Activated T-helper 9 cell treated with anti-CD3 and anti-CD28 coated beads, Interleukin-2, amount 50 U/mL, for 16 hours (primary cell): ENCODE measurements around the gene TOR2A.
"Not testable (repeated sequence)": the region's sequence is repeated elsewhere in the genome, so short reads cannot be mapped to it uniquely, and the experiment has no call there.

ENCODE experiments used
- DNase-seq: peaks from one replicate; pipeline ENCODE4 v3.0.0-alpha.2; 2020; ENCODE audit warnings: low read depth

Gene TOR2A

GRCh38 chr9:127768698-127769097 is 33.6 kb upstream of the TOR2A start:
- no peak for DNase-seq

DNA sequence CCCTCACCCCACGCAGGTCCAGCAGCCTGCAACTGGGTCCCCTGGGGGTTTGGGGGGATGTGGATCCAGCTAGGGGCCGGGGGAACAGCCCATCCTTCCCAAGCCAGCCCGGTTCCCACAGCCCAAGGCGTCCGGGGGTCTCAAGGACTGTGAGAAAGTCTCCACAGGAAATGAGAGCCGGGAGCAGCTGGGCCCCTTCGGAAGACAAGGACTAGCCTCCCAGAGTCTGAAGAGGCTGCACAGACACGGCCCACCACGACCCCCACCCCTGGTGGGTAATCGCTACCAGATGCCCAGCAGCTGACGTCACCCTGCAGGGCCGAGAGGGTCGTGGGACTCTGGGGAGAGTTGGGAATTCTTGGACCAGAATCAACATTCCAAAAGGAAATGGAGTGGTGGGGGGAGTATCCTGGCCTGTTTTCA is 32.8 kb upstream of the TOR2A start:
- no peak for DNase-seq

DNA sequence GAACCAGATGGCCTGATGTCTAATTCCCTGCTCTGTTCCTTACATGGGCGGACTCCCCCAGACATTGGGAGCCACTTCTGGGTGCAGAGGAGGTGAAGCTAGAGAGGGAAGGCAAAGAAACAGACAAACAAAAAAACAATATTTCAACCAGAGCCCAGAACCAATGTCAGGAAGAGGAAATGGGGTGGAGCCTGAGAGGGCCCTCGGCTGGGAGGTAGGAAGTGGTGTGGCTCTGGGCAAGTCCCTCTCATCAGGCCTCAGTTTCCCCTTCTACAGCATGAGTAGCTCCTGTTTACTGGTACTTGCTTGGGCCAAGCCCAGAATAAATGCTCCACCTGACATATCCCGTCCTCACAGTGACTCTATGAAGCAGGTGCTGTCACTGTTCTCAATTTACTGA is 32.3 kb upstream of the TOR2A start:
- no peak for DNase-seq

- no peak for DNase-seq
Observed at GRCh38 chr9:127765418-127765817, 30.3 kb upstream of the TOR2A start.

GRCh38 chr9:127763918-127764384 is 28.9 kb upstream of the TOR2A start:
- DNase-seq = no peak

DNA sequence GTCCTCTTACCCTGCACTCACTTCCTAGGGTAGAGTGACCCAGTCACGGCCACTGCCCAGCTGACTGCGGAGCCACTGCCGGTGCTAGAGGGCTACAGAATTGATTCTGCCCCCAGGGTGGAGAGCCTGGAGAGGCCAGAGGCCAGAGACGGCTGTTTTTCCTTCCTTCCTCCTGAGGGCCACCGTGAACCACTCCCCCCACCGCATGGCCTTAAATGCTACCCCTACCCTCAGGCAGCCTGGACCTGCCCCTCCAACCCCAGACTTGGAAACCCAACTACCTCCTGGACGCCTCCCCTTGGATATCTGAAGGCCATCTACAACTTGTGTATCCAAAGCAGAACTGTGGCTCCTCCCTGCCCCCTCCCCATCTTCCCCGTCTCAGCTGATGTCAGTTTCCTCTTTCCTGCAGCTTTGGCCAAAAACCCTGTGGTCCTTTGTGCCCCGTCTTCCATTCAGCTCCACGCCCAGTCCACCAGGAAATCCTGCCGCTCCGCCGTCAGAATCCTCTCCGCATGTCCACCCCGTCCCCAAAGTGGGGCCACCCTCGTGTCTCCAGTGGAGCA is 27.1 kb upstream of the TOR2A start:
- no peak for DNase-seq

DNA sequence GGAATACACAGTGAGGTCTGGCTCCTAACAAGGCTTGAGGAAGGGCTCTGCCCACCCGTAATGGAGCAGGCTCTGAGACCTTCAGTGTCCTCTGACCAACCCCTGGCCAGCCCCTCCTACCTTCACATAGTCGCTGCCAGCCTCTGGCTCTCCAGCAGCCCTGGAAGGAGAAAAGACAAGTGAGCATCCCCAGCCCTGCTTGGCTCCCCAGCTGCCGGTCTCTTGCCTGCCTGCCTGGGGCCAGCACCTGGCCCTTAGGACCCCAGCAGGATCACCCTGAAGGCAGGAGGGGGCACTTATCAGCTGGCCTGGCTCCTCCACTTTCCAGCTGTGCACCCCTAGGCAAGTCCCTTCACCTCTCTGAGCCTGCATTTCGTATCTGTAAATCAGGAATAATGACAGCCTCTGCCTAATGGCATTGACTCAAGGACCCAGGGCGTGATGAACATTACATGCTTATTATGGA is 26.4 kb upstream of the TOR2A start:
- no peak for DNase-seq

DNA sequence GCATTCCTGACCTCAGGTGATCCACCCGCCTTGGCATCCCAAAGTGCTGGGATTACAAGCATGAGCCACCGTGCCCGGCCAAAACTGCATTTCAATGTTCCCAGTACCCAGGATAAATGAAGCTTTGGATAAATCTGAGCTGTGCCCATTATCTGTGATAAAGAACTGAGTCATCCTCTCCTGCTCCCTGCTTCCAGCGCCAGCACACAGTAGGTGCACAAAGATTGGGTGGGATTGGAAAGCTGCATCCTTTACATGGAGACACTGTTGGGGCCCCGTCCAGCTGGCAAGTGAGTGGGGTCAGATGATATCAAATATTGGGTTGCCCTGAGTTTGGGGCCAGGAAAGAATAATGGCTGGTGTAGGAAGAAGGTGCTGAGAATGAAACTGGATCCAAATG is 26.0 kb upstream of the TOR2A start:
- DNase-seq = no peak

DNA sequence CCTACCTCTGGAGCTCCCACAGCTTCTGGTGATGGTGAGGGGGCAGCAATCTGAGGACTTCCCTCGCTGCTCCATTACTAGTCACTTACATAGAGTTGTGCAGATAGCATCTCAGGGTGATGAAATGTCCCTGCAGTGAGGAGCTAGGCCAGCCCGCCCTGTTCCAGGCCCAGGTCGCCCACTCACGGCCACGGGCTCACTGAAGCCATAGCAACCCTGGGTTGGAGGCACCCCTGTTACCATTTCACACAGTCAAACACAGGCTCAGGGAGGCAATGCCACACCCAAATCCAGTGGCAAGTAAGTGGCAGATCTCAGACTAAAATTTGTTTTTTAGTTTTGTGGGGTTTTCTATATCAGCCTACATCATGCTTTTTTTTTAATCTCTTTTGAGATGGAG is 23.7 kb upstream of the TOR2A start:
- DNase-seq = no peak

DNA sequence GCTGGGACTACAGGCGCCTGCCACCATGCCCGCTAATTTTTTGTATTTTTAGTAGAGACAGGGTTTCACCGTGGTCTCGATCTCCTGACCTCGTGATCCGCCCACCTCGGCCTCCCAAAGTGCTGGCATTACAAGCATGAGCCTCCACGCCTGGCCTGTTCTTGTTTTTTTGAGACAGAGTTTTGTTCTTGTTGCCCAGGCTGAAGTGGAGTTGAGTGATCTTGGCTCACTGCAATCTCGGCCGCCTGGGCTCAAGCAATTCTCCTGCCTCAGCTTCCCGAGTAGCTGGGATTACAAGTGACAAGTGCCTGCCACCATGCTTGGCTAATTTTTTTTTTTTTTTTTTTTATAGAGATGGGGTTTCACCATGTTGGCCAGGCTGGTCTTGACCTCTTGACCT is 21.7 kb upstream of the TOR2A start:
- not testable (repeated sequence) for DNase-seq

DNA sequence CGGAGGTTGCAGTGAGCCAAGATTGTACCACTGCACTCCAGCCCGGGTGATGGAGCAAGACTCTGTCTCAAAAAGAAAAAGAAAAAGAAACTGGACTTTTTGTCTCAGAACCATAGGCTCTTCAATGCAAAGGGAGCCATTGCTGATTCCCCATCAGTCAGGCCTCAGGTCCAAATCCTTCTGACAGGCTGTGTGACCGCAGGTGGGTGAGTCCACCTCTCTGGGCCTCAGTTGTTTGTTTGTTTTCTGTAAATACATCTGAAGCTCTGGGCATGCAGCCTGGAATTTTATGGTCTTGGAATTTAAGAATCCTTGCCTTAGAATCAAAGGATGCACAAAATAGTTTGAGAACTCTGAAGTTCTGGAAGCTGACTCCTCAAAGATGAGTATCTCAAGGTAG is 21.1 kb upstream of the TOR2A start:
- no peak for DNase-seq

DNA sequence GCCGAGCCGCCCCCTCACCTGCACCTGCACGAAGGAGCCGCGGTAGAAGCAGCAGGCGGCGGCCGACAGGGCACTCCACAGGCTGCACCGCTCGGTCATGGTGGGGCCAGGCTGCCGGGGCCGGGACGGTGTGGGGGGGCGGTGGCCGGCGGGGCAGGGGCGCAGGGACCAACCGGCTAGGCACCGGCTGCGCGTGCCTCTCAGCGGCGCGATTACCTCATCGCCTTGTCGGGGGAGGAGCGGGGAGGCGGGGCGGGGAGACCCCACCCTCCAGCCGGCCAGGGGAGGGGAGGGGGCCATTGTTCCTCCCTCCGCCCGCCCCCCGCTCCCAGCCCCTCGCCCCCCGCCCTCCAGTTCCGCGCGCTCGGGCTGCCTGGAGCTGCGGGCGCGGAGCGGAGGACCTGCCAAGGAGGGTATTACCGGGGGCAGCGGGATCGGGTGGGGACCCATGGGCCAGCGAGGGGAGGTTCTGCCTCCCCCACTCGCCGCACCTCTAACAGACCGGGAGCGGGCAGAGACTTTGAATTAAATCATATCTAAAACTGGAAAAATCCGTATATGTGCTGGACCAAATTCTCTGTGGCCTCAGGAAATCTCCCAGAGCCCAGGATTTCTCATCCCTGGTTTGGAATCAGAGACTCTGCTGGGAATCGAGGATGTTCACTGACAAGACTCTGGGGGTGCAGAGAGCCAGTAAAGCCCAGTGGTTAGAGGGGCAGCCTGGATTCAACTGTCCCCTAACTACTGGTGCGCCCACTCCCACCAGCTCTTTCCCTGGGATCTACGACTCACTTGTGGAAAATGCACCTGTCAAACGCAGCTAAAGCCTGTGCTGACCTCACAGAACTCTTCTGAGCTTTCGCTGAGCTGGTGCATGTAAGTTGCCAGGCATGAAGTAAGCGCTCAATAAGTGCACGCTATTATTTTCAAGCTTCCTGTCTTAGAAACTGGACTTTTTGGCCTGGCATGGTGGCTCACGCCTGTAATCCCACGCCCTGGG is 20.3 kb upstream of the TOR2A start:
- DNase-seq = no peak

DNA sequence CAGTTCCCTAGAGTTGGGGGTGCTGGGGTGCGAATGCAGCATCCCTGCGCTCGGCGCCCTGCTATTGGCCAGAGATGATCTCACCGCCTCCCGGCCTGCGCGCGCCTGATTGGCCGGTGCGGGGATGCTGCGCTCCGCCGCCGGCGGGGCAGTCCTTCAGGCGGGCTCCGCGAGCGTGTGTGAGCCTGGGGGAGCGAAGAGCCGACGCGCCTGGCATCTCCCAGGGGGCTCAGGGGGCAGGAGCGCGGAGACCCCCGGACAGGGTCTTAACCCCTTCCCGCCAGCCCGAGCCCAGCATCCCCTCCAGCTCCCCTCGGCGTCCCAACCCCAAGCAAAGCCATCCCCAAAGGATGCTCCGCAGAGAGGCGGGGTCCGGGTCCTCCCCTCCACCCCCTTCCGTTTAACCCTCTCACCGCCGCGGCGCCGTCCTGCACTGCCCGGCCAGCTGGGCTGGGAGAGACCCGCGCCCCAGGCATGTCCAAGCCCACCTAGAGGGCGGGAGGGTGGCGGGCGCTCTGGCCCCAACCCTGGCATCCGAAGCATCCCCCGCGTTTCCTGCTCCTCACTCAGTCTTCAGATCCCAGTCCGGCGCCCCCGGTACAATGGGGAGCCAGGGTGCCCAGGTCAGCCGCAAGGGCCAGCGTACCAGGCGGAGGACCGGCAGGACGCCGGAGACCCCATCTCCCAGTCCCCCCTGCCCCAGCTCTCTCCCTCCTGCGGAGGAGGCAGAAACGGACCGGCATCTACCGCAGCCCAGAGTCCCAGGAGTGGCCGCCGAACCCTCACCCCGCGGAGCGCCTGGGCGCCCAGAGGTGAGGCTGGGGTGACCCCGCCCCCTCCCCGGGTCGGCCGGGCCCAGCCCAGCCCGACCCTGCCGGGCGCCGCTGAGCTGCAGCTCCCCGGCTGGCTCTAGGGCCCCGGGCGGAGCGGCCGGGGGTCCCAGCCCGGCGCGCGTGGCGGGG is 19.3 kb upstream of the TOR2A start:
- DNase-seq = no peak

GRCh38 chr9:127753622-127754021 is 18.5 kb upstream of the TOR2A start:
- DNase-seq = no peak

GRCh38 chr9:127753148-127753547 is 18.1 kb upstream of the TOR2A start:
- no peak for DNase-seq

GRCh38 chr9:127751269-127752054 is 16.4 kb upstream of the TOR2A start:
- no peak for DNase-seq

DNA sequence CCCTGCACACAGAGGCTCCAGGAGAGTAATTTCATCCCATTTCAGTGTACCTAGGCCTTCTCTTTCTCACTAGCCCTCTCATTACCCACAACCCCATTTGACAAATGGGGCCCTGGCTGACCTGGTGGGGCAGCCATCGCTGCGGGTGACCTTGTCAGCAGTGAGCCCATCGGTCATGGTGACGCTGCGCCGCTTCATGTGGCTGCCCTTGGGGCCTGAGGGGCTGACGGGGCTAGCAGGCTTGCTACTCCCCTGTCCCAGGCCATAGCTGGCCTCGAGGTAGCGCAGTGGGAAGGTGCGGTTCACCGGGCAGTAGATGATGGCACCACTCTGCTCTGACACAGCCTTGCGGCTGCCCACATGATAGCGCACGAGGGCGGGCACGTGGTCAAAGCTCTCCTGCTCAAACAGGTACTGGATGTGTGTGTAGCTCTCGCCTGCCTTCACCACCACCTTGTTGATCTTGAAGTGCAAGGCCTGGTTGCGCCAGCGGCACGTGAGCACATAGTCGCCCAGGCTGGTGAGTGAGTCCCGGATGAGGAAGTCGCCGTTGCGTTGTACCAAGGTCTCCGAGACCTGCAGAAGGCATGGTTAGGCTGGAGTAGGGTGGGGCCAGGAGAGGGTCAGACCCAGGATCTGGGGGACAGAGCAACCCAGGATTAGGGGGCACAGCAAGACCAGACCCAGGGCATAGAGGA is 14.1 kb upstream of the TOR2A start:
- no peak for DNase-seq

DNA sequence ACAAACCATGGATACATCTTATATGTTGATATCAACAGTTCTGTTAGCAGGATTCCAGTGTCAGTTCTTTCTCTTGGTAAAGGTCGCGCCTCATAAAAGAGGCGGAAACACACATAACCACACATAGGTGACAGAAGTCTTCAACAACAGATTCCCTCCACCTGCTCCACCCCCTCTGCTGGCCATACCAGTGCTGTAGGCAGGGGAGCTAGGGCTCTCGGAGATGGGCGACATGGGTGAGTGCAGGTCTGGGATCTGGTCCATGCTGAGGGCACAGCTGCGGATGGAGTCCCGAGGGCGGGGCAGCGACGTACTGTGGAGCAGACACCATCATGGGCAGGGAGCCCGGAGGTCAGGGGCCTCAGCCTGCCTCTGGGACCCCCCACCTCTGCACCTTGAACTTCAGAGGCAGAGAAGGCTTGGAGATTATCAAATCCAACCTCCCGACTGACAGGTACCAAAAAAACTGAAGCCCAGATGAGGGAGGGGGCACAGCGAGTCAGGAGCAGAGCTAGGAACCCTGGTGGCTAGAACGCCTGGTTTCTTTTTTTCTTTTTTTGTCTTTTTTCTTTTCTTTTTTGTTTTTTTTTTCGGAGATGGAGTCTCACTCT is 12.0 kb upstream of the TOR2A start:
- no peak for DNase-seq

- no peak for DNase-seq
Observed at GRCh38 chr9:127744398-127745110, 9.5 kb upstream of the TOR2A start.
